Spleen (tissue), 7 donors: Measurements from ENCODE around the gene WWC1.

Experiments used
- CTCF ChIP-seq, 11 experiments: fragments of 200-600 bp in 7 of 11; fragments of 450-650 bp in 4 of 11; sonication (generic) in 4 of 11; IDR thresholded peaks in 8 of 11; conservative IDR thresholded peaks in 3 of 11; 1 replicate in 7 of 11; 2 replicates in 4 of 11; pipeline versions ENCODE4 v1.4.0 to v1.8.0; 2016 to 2021; ENCODE audit warnings: antibody characterized with exemption in 11 of 11, inconsistent platforms in 4 of 11, mild to moderate bottlenecking in 1 of 11
- POLR2A ChIP-seq, 3 donors: fragments of 450-650 bp; IDR thresholded peaks; one replicate each; pipeline ENCODE4 v1.5.1; 2017; ENCODE audit warnings: antibody characterized with exemption in 3 of 3, mild to moderate bottlenecking in 1 of 3
- donor health status: DM: no; HTN: no; CAD: no; lungs with moderate emphysema.
- donor health status: DM: no; HTN: no; CAD: no.
- donor health status: DM: no; HTN: no; CAD: no.

GRCh38 chr5:168370831-168371230 lies 79.4 kb downstream of the WWC1 start:
- TF ChIP-seq CTCF (IDR thresholded peaks at IDR 0.05 in 8 of 11, conservative IDR thresholded peaks at IDR 0.05 in 3 of 11), result no peak
- no peak for TF ChIP-seq POLR2A (IDR thresholded peaks at IDR 0.05)
